HAP-1 (cell line): ENCODE measurements around the gene MYH7.
"Not testable (repeated sequence)": the region's sequence is repeated elsewhere in the genome, so short reads cannot be mapped to it uniquely, and the experiment has no call there.

Source experiments
- DNase-seq, 2 experiments: peaks; one replicate each; pipeline ENCODE4 v3.0.0-alpha.2; 2016 to 2020; ENCODE audit warnings: low spot score in 2 of 2
- H3K27me3 ChIP-seq: fragments of 250-450 bp; sonication (Bioruptor Pico); 2 replicates; pipeline ENCODE4 v1.5.1; 2020; ENCODE audit warnings: low read depth, mild to moderate bottlenecking, moderate library complexity
- H3K36me3 ChIP-seq: fragments of 250-450 bp; sonication (Bioruptor Pico); replicated peaks from 2 replicates; pipeline ENCODE4 v1.5.1; 2020; ENCODE audit warnings: mild to moderate bottlenecking
- H3K4me1 ChIP-seq: fragments of 250-450 bp; sonication (Bioruptor Pico); 2 replicates; pipeline ENCODE4 v1.5.1; 2020; ENCODE audit warnings: mild to moderate bottlenecking
- H3K4me3 ChIP-seq: fragments of 250-450 bp; sonication (Bioruptor Pico); 2 replicates; pipeline ENCODE4 v1.5.1; 2020; ENCODE audit warnings: mild to moderate bottlenecking, moderate library complexity
- H3K9me3 ChIP-seq: fragments of 250-450 bp; sonication (Bioruptor Pico); 2 replicates; pipeline ENCODE4 v1.5.1; 2020; ENCODE audit warnings: mild to moderate bottlenecking, moderate library complexity
- in situ Hi-C: fragments of 300-500 bp; cut with MboI; formaldehyde crosslinking; loops from 3 replicates; pipeline ENCODE4 v1.14.3; 2020; ENCODE audit warnings: low sequenced_read_pairs, inconsistent platforms, mixed read lengths

Gene MYH7

GRCh38 chr14:23430016-23430722, 5.3 kb downstream of the MYH7 start:
- no peak for DNase-seq
- Histone ChIP-seq H3K36me3 (no peaks in the 10 kb centered on the region), H3K27me3 (0 out of 2 replicates have a peak, but pooled peaks cover 3% of the 10 kb centered on the region), H3K4me3 (no peak overlapping the region), H3K9me3 (no peaks in the 10 kb centered on the region), H3K4me1 (no peaks in the 10 kb centered on the region)
- in situ Hi-C loops, result no loop called here

DNA sequence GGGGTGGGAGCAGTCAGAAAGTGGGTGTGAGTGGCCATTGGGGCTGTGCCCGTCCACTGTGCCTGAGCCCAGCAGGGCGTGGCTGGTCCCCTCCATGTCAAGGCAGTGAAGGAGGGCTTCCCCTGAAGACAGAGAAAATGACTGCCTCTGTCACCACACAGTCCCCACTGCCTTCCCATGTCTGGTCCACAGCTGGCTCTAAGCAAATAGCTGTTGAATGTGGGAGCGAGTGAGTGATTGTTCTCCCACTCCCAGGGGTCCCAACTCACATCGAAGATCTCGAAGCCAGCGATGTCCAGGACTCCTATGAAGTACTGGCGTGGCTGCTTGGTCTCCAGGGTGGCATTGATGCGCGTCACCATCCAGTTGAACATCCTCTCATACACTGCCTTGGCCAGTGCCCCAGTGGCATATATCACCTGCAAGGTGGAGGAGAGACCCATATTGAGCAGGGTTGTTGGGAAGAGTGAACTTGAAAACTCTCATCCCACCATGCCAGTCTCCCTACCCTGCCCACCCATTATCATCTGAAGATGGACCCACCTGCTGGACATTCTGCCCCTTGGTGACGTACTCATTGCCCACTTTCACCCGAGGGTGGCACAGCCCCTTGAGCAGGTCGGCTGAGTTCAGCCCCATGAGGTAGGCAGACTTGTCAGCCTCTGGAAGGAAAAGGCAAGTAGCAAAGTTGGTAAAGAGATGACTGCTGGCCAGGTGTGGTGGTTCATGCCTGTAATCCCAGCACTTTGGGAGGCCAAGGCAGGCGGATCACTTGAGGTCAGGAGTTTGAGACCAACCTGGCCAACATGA, 6.6 kb downstream of the MYH7 start:
- H3K4me1 ChIP-seq, result no peaks in the 10 kb centered on the region
- H3K36me3 ChIP-seq, result no peaks in the 10 kb centered on the region
- H3K9me3 ChIP-seq, result no peaks in the 10 kb centered on the region
- no peak for DNase-seq
- 0 out of 2 replicates have a peak, but pooled peaks cover 3% of the 10 kb centered on the region for H3K27me3 ChIP-seq
- in situ Hi-C loops, result no loop called here
- H3K4me3 ChIP-seq, result no peak overlapping the region

DNA sequence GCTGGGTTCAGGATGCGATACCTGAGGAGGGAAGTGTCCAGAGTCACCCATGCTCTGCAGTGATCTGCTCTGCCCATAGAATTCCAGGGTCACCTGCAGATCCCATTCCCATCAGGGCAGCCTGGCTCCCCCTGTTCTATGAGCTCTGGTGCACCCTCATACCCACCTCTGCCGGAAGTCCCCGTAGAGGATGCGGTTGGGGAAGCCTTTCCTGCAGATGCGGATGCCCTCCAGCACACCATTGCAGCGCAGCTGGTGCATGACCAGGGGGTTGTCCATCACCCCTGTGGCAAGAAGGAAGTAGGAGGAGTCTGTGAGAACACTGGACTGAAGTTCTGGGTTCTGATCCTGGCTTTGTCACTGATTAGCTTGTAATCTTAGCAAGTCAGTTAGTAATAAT, 9.7 kb downstream of the MYH7 start:
- H3K9me3 ChIP-seq, H3K36me3 ChIP-seq, H3K27me3 ChIP-seq, in situ Hi-C loops, H3K4me1 ChIP-seq, DNase-seq, H3K4me3 ChIP-seq: not testable (repeated sequence)

DNA sequence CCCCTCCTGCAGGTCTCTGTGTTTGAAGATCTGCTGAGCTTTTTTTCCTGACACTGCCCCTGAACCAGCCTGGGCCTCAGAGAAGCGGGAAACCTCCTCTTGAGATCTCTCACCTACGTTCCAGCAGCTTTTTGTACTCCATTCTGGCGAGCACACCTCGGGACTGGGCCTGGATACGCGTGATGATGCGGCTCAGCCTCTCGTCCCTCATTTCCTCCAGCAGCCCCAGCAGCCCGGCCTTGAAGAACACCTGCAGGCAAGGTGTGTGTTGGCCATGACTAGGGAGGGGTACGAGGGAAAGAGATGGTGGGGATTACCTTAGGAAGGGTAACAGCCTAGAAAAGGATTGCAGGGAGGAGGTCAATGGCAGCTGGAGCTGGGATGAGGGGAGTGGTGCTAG, 10.3 kb downstream of the MYH7 start:
- DNase-seq, result no peak
- in situ Hi-C loops, result no loop called here
- H3K9me3 ChIP-seq, result no peaks in the 10 kb centered on the region
- 0 out of 2 replicates have a peak, but pooled peaks cover 3% of the 10 kb centered on the region for H3K27me3 ChIP-seq
- no peak overlapping the region for H3K4me3 ChIP-seq
- H3K4me1 ChIP-seq, result no peaks in the 10 kb centered on the region
- H3K36me3 ChIP-seq, result no peaks in the 10 kb centered on the region

DNA sequence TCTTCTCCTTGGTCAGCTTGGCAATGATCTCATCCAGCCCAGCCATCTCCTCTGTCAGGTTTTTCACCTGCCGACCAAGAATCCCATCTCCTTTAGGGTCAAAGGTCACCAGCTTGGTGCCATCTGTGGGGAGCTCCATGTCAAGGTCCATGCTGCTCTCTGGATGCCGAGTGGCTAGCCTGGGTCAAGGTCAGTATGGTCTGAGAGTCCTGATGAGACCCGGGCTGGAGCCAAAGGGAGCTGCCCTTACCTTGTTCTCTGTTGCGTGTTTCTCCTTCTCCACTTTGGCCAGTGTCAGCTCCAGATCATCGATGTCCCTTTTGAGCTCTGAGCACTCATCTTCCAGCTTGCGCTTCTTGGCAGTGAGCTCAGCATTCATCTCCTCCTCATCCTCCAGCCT, 11.8 kb downstream of the MYH7 start:
- Histone ChIP-seq H3K4me3 (no peak overlapping the region), H3K27me3 (0 out of 2 replicates have a peak, but pooled peaks cover 3% of the 10 kb centered on the region), H3K9me3 (no peaks in the 10 kb centered on the region), H3K4me1 (no peaks in the 10 kb centered on the region), H3K36me3 (no peaks in the 10 kb centered on the region)
- in situ Hi-C loops, result no loop called here
- DNase-seq, result no peak

DNA sequence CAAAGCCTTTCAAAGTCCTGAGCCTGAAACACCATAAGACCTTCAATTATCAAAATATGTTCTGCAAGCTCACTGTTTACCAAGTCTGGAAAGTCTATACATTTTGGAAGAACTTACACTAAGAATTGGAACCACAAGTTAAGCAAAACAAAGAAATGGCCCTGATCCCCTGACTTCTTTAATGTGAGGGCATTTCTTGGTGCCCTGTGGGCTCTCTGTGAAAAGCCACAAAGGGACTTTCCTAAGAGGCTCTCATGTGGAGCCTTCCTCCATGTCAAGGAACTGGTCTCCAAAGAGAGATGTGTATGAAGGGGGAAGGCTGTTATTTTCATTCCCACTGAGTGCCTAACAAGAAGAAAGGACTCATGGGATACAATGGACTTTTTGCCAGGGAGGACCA, 13.9 kb downstream of the MYH7 start:
- Histone ChIP-seq H3K36me3 (no peaks in the 10 kb centered on the region), H3K9me3 (no peaks in the 10 kb centered on the region), H3K4me1 (no peaks in the 10 kb centered on the region), H3K4me3 (no peak overlapping the region), H3K27me3 (0 out of 2 replicates have a peak, but pooled peaks cover 3% of the 10 kb centered on the region)
- in situ Hi-C loops, result no loop called here
- no peak for DNase-seq

- in situ Hi-C loops, H3K27me3 ChIP-seq, H3K4me3 ChIP-seq: not testable (repeated sequence)
Observed at GRCh38 chr14:23419646-23420045, 15.8 kb downstream of the MYH7 start.

DNA sequence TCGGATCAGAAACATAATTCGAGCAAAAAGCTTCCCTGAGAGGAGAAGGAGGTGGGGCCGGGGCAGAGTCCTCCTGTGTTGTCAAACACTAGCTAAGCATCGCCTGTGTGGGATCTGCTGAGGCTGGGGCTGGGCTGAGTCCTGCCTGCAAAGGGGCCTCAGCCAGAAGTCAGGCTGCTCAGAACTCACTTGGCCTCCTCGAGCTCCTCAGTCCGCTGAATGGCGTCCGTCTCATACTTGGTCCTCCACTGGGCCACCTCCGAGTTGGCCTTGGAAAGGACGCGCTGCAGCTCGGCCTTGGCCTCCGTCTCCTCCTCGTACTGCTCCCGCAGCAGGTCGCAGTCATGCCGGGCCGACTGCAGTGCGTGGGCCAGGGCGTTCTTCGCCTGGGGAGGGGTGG, 17.4 kb downstream of the MYH7 start:
- in situ Hi-C loops, result no loop called here
- Histone ChIP-seq H3K9me3 (no peaks in the 10 kb centered on the region), H3K4me3 (no peak overlapping the region), H3K36me3 (no peaks in the 10 kb centered on the region), H3K4me1 (no peaks in the 10 kb centered on the region), H3K27me3 (no peaks in the 10 kb centered on the region)
- no peak for DNase-seq

More at GRCh38 chr14:23419646-23420045, 15.8 kb downstream of the MYH7 start:
- not testable (repeated sequence) for H3K4me1 ChIP-seq, H3K9me3 ChIP-seq, DNase-seq, H3K36me3 ChIP-seq

DNA sequence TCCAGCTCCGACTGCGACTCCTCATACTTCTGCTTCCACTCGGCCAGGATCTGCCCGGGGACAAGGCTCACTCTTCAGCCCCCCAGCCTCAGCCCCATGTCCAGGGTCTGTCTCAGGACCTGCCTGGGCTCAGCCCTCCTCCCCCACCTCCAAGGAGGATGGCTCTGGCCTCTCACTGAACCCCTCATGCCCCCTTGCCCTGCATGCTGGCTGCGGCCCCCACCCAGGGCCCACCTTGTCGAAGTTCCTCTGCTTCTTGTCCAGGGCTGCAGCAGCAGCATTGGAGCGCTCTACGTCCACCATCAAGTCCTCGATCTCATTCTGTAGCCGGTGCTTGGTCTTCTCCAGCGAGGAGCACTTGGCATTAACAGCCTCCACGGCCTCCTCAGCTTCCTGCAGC, 18.2 kb downstream of the MYH7 start:
- DNase-seq, H3K4me1 ChIP-seq, H3K4me3 ChIP-seq, H3K36me3 ChIP-seq, in situ Hi-C loops, H3K9me3 ChIP-seq, H3K27me3 ChIP-seq: not testable (repeated sequence)

- H3K36me3 ChIP-seq, result no peaks in the 10 kb centered on the region
- no peaks in the 10 kb centered on the region for H3K27me3 ChIP-seq
- H3K4me1 ChIP-seq, result no peaks in the 10 kb centered on the region
- in situ Hi-C loops, result no loop called here
- no peak for DNase-seq
- H3K9me3 ChIP-seq, result no peaks in the 10 kb centered on the region
- H3K4me3 ChIP-seq, result no peak overlapping the region
Observed at GRCh38 chr14:23416801-23417200, 18.7 kb downstream of the MYH7 start.

DNA sequence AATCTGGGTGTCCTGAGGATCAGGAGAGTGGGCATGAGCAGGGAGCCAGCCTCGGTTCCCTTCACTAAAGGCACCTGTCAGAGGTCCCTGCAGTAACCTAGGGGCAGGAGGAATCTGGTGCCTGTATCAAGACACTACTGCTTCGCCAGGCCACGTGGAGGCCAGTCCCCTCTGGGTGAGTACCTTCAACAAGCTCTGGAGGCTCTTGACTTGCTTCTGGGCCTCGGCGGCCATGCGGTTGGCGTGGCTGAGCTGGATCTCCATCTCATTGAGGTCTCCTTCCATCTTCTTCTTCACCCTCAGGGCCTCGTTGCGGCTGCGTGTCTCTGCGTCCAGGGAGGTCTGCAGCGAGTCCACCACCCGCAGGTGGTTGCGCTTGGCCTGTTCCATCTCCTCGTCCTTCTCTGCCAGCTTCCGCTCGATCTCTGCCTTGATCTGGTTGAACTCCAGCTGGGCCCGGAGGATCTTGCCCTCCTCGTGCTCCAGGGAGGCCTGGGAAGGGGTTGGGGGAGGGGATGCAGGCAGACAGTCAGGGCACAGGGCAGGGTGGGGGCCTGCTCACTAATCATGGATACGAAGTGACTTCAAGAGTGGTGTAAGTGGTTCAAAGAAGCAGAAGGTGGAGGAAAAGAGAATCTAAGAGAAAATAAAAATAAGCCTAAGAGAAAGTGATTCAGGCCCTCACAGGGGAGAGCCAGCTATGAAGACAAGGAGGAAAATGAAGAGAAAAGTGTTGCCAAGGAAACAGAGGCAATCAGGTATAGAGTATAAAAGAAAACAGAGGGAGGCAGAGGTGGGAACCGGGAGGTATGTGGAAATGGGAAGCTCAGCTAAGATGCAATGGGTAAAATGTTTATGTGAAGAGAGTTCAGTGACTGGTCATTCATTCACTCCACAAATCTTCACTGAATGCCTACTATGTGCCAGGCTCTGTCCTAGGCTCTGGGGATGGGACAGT, 19.4 kb downstream of the MYH7 start:
- in situ Hi-C loops, result no loop called here
- DNase-seq, result no peak

DNA sequence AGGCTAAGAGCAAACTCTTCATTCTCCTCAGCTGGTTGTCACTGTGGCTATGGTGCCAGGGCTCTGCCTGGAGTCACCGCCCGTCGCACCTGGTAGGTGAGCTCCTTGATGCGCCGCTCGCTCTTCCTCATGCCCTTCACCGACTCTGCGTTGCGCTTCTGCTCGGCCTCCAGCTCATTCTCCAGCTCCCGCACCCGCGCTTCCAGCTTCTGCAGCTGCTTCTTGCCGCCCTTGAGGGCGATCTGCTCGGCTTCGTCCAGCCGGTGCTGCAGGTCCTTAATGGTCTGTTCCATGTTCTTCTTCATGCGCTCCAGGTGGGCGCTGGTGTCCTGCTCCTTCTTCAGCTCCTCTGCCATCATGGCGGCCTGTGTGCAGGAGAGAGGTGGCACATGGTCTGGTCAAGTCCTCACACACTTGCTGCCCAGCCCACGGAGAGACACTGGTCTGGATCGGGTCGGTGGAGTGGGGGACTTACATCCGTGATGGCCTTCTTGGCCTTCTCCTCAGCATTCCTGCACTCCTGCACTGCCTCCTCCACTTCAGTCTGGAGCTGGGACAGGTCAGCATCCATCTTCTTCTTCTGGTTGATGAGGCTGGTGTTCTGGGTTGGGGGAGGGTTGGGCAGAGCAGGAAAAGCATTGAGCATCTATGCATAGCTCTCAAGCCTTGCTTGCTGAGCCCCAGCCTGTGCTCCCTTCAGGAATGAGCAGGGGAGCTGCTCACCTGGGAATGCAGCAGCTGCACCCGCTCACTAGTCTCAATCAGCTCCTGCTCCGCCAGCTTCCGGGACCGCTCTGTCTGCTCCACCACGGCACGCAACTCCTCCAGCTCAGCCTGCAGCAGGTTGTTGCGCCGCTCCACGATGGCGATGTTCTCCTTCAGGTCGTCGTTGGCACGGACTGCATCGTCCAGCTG, 20.3 kb downstream of the MYH7 start:
- no peaks in the 10 kb centered on the region for H3K4me1 ChIP-seq
- H3K36me3 ChIP-seq, result no peaks in the 10 kb centered on the region
- H3K27me3 ChIP-seq, result no peaks in the 10 kb centered on the region
- in situ Hi-C loops, result no loop called here
- no peaks in the 10 kb centered on the region for H3K9me3 ChIP-seq
- DNase-seq, result no peak
- H3K4me3 ChIP-seq, result no peak overlapping the region

More for the DNA sequence above, 19.4 kb downstream of the MYH7 start:
- H3K27me3 ChIP-seq, result no peaks in the 10 kb centered on the region
- no peaks in the 10 kb centered on the region for H3K9me3 ChIP-seq
- H3K4me1 ChIP-seq, result no peaks in the 10 kb centered on the region
- no peak overlapping the region for H3K4me3 ChIP-seq
- H3K36me3 ChIP-seq, result no peaks in the 10 kb centered on the region

DNA sequence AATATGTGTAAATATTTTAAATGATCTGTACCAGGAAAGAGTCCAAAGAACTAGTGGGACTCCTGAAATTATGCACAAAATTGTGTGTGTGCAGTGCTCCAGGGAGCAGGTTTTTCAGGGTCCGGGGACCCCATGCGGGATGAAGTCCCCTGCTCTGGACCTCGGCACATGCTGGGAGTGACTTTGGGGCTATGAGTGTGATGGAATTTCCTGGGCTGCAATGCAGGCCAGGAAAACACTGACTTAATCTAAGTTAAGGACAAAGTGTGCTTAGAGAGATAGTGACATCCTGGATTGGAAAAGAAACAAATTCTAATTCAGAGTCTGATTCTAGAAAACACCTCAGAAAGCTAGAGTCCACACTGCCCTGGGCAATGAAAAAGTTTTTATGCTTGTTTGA, 21.2 kb downstream of the MYH7 start:
- Histone ChIP-seq H3K36me3 (no peaks in the 10 kb centered on the region), H3K27me3 (no peaks in the 10 kb centered on the region), H3K9me3 (no peaks in the 10 kb centered on the region), H3K4me3 (no peak overlapping the region), H3K4me1 (no peaks in the 10 kb centered on the region)
- no peak for DNase-seq
- in situ Hi-C loops, result no loop called here
